CD4-positive, alpha-beta T cell (primary cell): ENCODE results near the gene DCDC1. TPM values are rescaled to one million over a fixed set of nuclear protein-coding genes. Genes with fewer than 3 reads are reported as not detected.

Source experiments
- ATAC-seq: fragments of 200-7000 bp; cut with Tn5 transposase; one replicate; pipeline ENCODE4 v1.10.0; 2022; ENCODE audit warnings: mild to moderate bottlenecking; ENCODE audit not compliant: poor library complexity
- CTCF ChIA-PET: fragments of 350-600 bp; sonication (Branson Sonifier 250); formaldehyde crosslinking; loops from one replicate; lab custom pipeline; 2021; ENCODE audit warnings: antibody characterized with exemption, inconsistent platforms; lab: Charles Lee
- POLR2A ChIA-PET: fragments of 350-600 bp; sonication (Branson Sonifier 250); formaldehyde crosslinking; loops from one replicate; lab custom pipeline; 2021; ENCODE audit warnings: antibody characterized with exemption, inconsistent platforms; lab: Charles Lee
- DNase-seq, 14 experiments: peaks; one replicate each; pipeline ENCODE4 v3.0.0-alpha.2; 2013 to 2020; ENCODE audit warnings: mixed read lengths in 2 of 14
- H3K27ac ChIP-seq, 2 donors: one replicate each; pipeline versions ENCODE4 v1.5.1 to v1.7.0; 2013; ENCODE audit warnings: low read length in 2 of 2, low read depth in 1 of 2, mild to moderate bottlenecking in 1 of 2
- H3K27me3 ChIP-seq, 2 experiments: 1 replicate in 1 of 2; 2 replicates in 1 of 2; pipeline versions ENCODE4 v1.6.1 to v1.7.0; 2013; ENCODE audit warnings: low read length in 2 of 2, control low read depth in 1 of 2, mild to moderate bottlenecking in 1 of 2, moderate library complexity in 1 of 2; ENCODE audit not compliant: insufficient read depth in 2 of 2, control insufficient read depth in 1 of 2
- H3K36me3 ChIP-seq: one replicate; pipeline ENCODE4 v1.6.1; 2013; ENCODE audit warnings: low read length, control low read depth; ENCODE audit not compliant: insufficient read depth
- H3K4me1 ChIP-seq: one replicate; pipeline ENCODE4 v1.6.1; 2013; ENCODE audit warnings: low read length, control low read depth; ENCODE audit not compliant: insufficient read depth
- H3K4me3 ChIP-seq: one replicate; pipeline ENCODE4 v1.5.1; 2013; ENCODE audit warnings: mild to moderate bottlenecking, low read length, moderate library complexity
- H3K9me3 ChIP-seq, 2 experiments: 1 replicate in 1 of 2; 2 replicates in 1 of 2; pipeline versions ENCODE4 v1.6.1 to v1.7.0; 2013; ENCODE audit warnings: low read length in 2 of 2, mild to moderate bottlenecking in 2 of 2, control low read depth in 1 of 2, moderate library complexity in 1 of 2; ENCODE audit not compliant: control insufficient read depth in 1 of 2, insufficient read depth in 1 of 2
- H3K27ac Mint-ChIP-seq: one replicate; pipeline ENCODE4 v1.8.0; 2020; ENCODE audit warnings: mixed read lengths
- H3K27me3 Mint-ChIP-seq: one replicate; pipeline ENCODE4 v1.8.0; 2021; ENCODE audit warnings: mixed read lengths
- H3K36me3 Mint-ChIP-seq: one replicate; pipeline ENCODE4 v1.8.0; 2021; ENCODE audit warnings: low read depth, mixed read lengths
- H3K4me1 Mint-ChIP-seq: one replicate; pipeline ENCODE4 v1.8.0; 2021; ENCODE audit warnings: low read depth, mixed read lengths
- H3K4me3 Mint-ChIP-seq: one replicate; pipeline ENCODE4 v1.8.0; 2020; ENCODE audit warnings: mild to moderate bottlenecking, mixed read lengths
- H3K9me3 Mint-ChIP-seq: one replicate; pipeline ENCODE4 v1.8.0; 2020; ENCODE audit warnings: mixed read lengths
- intact Hi-C, 2 experiments: fragments of 100-400 bp; cut with DNase I in 1 of 2; cut with micrococcal nuclease in 1 of 2; formaldehyde crosslinking; loops; one replicate each; pipeline versions ENCODE4 v1.15.1 to v1.9.0; 2023 to 2025; cut with DNase I, micrococcal nuclease
- total RNA-seq, 174 experiments: library from RNA in 2 of 174; stranded (reverse) in 2 of 174; gene quantifications; one replicate each; pipeline ENCODE4 v1.2.3 and lab custom pipeline; 2021 to 2026
- TF ChIP-seq, protein P1 (sequence below): fragments of 200-600 bp; IDR thresholded peaks from one replicate; pipeline ENCODE4 v1.8.0; 2022; ENCODE audit warnings: antibody characterized with exemption, mild to moderate bottlenecking

Gene DCDC1
- total RNA-seq, 2 experiments from 2014 or later: 0.11 TPM; not detected in 1

DNA sequence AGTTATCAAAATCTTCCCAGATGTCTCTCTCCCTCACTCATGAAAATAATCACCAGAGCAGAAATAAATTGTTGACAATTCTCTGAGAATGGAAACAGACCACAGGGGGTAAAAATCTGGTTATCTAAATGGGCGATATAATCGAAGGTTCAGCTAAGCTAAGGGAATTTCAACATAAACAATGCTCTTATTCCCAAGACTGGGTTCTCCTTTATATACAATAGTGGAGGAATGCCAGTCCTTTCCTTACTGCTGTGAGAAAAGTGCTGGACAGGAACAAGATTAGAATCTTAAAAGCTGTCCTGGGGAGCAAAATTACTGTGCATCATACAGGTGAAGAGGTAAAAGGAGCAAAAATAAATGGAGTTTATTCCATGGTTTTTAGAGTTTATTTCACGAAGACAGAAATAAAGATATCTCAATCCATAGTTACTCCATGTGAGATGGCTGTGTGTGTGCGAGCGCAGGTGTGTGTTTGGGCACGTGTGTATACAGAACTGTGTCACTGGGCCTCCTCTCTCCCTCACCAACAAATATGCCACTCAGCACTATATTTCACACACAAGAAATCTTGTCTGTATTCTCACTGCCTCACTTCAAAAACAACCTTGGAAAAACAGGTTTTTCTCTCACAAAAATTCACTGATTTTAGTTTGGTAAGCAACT lies 385.6 kb downstream of the DCDC1 start:
- ChIA-PET CTCF (no interaction called here), POLR2A (no interaction called here)
- DNase-seq: no peak

DNA sequence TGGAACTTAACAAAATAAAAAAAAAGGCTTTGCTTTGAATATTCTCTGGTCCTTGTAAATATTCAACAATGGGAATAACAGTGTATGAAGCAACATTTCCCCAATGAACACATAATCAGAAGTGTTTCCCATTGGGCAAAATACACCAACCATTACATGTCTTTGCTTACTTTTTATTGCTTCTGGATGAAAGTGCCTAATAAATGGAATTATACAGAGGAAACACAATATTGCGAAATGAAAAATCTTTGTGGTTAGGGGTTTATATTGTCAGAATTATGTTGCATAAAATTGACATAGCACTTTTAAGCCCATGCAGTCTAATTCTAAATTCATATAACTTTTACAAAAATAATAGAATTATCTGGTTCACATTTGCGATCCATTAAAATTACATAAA lies 386.4 kb downstream of the DCDC1 start:
- intact Hi-C loops: no loop called here
- H3K27ac Mint-ChIP-seq: no peak overlapping the region

More for the DNA sequence above, 385.6 kb downstream of the DCDC1 start:
- Histone ChIP-seq H3K4me3 (no peak overlapping the region), H3K27ac (no peak overlapping the region), H3K9me3 (peaks cover 0 to 4% of the 10 kb centered on the region in 2 experiments), H3K27me3 (no peaks in the 10 kb centered on the region), H3K36me3 (no peaks in the 10 kb centered on the region), H3K4me1 (no peaks in the 10 kb centered on the region)
- H3K9me3 Mint-ChIP-seq: peaks cover 2% of the 10 kb centered on the region
- no peaks in the 10 kb centered on the region for H3K36me3 Mint-ChIP-seq
- no peaks in the 10 kb centered on the region for H3K27me3 Mint-ChIP-seq
- intact Hi-C loops: no loop called here
- no peak for ATAC-seq
- H3K4me1 Mint-ChIP-seq: no peaks in the 10 kb centered on the region
- no peak overlapping the region for H3K27ac Mint-ChIP-seq
- H3K4me3 Mint-ChIP-seq: no peak overlapping the region
- TF ChIP-seq, protein P1, sequence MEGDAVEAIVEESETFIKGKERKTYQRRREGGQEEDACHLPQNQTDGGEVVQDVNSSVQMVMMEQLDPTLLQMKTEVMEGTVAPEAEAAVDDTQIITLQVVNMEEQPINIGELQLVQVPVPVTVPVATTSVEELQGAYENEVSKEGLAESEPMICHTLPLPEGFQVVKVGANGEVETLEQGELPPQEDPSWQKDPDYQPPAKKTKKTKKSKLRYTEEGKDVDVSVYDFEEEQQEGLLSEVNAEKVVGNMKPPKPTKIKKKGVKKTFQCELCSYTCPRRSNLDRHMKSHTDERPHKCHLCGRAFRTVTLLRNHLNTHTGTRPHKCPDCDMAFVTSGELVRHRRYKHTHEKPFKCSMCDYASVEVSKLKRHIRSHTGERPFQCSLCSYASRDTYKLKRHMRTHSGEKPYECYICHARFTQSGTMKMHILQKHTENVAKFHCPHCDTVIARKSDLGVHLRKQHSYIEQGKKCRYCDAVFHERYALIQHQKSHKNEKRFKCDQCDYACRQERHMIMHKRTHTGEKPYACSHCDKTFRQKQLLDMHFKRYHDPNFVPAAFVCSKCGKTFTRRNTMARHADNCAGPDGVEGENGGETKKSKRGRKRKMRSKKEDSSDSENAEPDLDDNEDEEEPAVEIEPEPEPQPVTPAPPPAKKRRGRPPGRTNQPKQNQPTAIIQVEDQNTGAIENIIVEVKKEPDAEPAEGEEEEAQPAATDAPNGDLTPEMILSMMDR: no peak

DNA sequence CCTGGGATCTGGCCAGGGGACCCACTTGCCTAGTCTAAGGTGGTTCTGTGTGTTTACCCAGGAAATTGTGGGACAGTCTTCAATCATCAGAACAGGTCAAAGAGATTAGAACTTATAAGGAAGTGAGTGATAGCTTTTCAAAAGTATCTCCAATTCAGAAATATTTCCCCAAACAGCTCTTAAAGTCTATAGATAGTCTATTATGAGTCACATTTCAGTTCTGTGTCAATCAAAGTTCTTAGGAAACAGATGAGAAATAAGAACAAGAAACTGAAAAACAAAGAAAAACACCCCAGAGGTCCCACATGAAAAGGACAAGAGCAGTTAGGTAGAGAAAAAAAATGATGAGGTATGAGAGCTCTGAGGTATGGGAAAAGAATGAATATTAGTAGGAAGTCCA lies 402.0 kb downstream of the DCDC1 start:
- Mint-ChIP-seq H3K27ac (no peak overlapping the region), H3K36me3 (no peaks in the 10 kb centered on the region), H3K4me3 (no peak overlapping the region), H3K27me3 (no peaks in the 10 kb centered on the region), H3K4me1 (no peaks in the 10 kb centered on the region), H3K9me3 (peaks cover 12% of the 10 kb centered on the region)
- TF ChIP-seq, protein P1: no peak
- H3K9me3 ChIP-seq: peaks cover 0 to 9% of the 10 kb centered on the region in 2 experiments
- H3K4me1 ChIP-seq: no peaks in the 10 kb centered on the region
- DNase-seq (no peak), ATAC-seq (no peak)
- intact Hi-C loops: no loop called here
- H3K36me3 ChIP-seq: no peaks in the 10 kb centered on the region
- no peak overlapping the region for H3K4me3 ChIP-seq
- no peak overlapping the region for H3K27ac ChIP-seq
- H3K27me3 ChIP-seq: no peaks in the 10 kb centered on the region
- CTCF ChIA-PET: no interaction called here
- POLR2A ChIA-PET: no interaction called here

More for the DNA sequence above, 386.4 kb downstream of the DCDC1 start:
- H3K36me3 Mint-ChIP-seq: no peaks in the 10 kb centered on the region
- H3K4me1 Mint-ChIP-seq: no peaks in the 10 kb centered on the region
- Histone ChIP-seq H3K9me3 (peaks cover 0 to 4% of the 10 kb centered on the region in 2 experiments), H3K36me3 (no peaks in the 10 kb centered on the region), H3K27ac (no peak overlapping the region), H3K27me3 (no peaks in the 10 kb centered on the region), H3K4me3 (no peak overlapping the region), H3K4me1 (no peaks in the 10 kb centered on the region)
- DNase-seq (no peak), ATAC-seq (no peak)
- ChIA-PET CTCF (no interaction called here), POLR2A (no interaction called here)
- TF ChIP-seq, protein P1: no peak
- no peaks in the 10 kb centered on the region for H3K27me3 Mint-ChIP-seq
- H3K9me3 Mint-ChIP-seq: peaks cover 5% of the 10 kb centered on the region
- no peak overlapping the region for H3K4me3 Mint-ChIP-seq
